HEK293 (cell line): ENCODE measurements around the gene LRRK1.

Experiments used
- CTCF ChIA-PET: fragments of 350-600 bp; formaldehyde crosslinking; extraction: SDS; loops from one replicate; lab custom pipeline; 2021; ENCODE audit warnings: antibody characterized with exemption; lab: Yijun Ruan, JAX
- POLR2A ChIA-PET: fragments of 300-600 bp; formaldehyde crosslinking; extraction: SDS; loops from one replicate; lab custom pipeline; 2020; ENCODE audit warnings: antibody characterized with exemption, inconsistent platforms; lab: Yijun Ruan, JAX
- H3K27ac ChIP-seq: fragments of 200-500 bp; sonication (Bioruptor generic); 2 replicates; pipeline ENCODE4 v1.5.1; 2014; ENCODE audit warnings: low read depth, low read length, control low read depth, inconsistent platforms; ENCODE audit errors: extremely low read depth
- H3K36me3 ChIP-seq, 2 experiments: fragments of 200-500 bp in 1 of 2; sonication (Bioruptor generic) in 1 of 2; 1 replicate in 1 of 2; 2 replicates in 1 of 2; pipeline ENCODE4 v1.5.1; 2014 to 2017; ENCODE audit warnings: inconsistent platforms in 2 of 2, low read length in 2 of 2; ENCODE audit not compliant: control insufficient read depth in 2 of 2, insufficient read depth in 1 of 2
- H3K4me1 ChIP-seq: fragments of 200-500 bp; sonication (Bioruptor generic); 2 replicates; pipeline ENCODE4 v1.5.1; 2014; ENCODE audit warnings: mild to moderate bottlenecking, low read length, inconsistent platforms; ENCODE audit not compliant: control insufficient read depth, insufficient read depth
- H3K4me3 ChIP-seq: 2 replicates; pipeline ENCODE4 v1.5.1; 2011; ENCODE audit warnings: low read depth, mild to moderate bottlenecking, control low read depth, low read length, moderate library complexity
- H3K9me3 ChIP-seq: fragments of 200-500 bp; sonication (Bioruptor generic); 2 replicates; pipeline ENCODE4 v1.5.1; 2014; ENCODE audit warnings: low read depth, low read length, inconsistent platforms; ENCODE audit not compliant: control insufficient read depth, insufficient read depth
- BCL6B ChIP-seq: fragments of 450-650 bp; formaldehyde crosslinking; IDR thresholded peaks from 2 replicates; pipeline ENCODE4 v1.5.1; 2017; ENCODE audit warnings: missing biosample characterization, missing genetic modification characterization
- INSM2 ChIP-seq: fragments of 450-650 bp; formaldehyde crosslinking; IDR thresholded peaks from 2 replicates; pipeline ENCODE4 v1.5.1; 2016; ENCODE audit warnings: missing biosample characterization, missing genetic modification characterization
- KLF16 ChIP-seq: fragments of 450-650 bp; formaldehyde crosslinking; IDR thresholded peaks from 2 replicates; pipeline ENCODE4 v1.5.1; 2017; ENCODE audit warnings: missing biosample characterization, missing genetic modification characterization
- KLF8 ChIP-seq: fragments of 450-650 bp; formaldehyde crosslinking; IDR thresholded peaks from 2 replicates; pipeline ENCODE4 v1.5.1; 2016; ENCODE audit warnings: missing biosample characterization, missing genetic modification characterization
- SALL2 ChIP-seq: fragments of 450-650 bp; formaldehyde crosslinking; IDR thresholded peaks from 2 replicates; pipeline ENCODE4 v1.5.0; 2017; ENCODE audit warnings: missing biosample characterization, mild to moderate bottlenecking, missing genetic modification characterization, borderline replicate concordance
- YY2 ChIP-seq: fragments of 450-650 bp; formaldehyde crosslinking; IDR thresholded peaks from 2 replicates; pipeline ENCODE4 v1.5.1; 2016; ENCODE audit warnings: missing biosample characterization, missing genetic modification characterization
- ZBTB1 ChIP-seq: fragments of 450-650 bp; formaldehyde crosslinking; IDR thresholded peaks from 2 replicates; pipeline ENCODE4 v1.5.1; 2016; ENCODE audit warnings: missing biosample characterization, missing genetic modification characterization
- ZBTB8A ChIP-seq: fragments of 450-650 bp; formaldehyde crosslinking; IDR thresholded peaks from 2 replicates; pipeline ENCODE4 v1.5.1; 2016; ENCODE audit warnings: missing biosample characterization, missing genetic modification characterization
- ZIC2 ChIP-seq: fragments of 450-650 bp; formaldehyde crosslinking; IDR thresholded peaks from 2 replicates; pipeline ENCODE4 v1.5.1; 2016; ENCODE audit warnings: missing biosample characterization, missing genetic modification characterization
- ZNF10 ChIP-seq: fragments of 450-650 bp; formaldehyde crosslinking; IDR thresholded peaks from 2 replicates; pipeline ENCODE4 v1.5.1; 2017; ENCODE audit warnings: missing biosample characterization, missing genetic modification characterization
- ZNF121 ChIP-seq: fragments of 450-650 bp; formaldehyde crosslinking; IDR thresholded peaks from 2 replicates; pipeline ENCODE4 v1.5.1; 2016; ENCODE audit warnings: missing biosample characterization, missing genetic modification characterization
- ZNF146 ChIP-seq: fragments of 450-650 bp; formaldehyde crosslinking; IDR thresholded peaks from 2 replicates; pipeline ENCODE4 v1.5.1; 2016; ENCODE audit warnings: missing biosample characterization, missing genetic modification characterization
- ZNF175 ChIP-seq: fragments of 450-650 bp; formaldehyde crosslinking; IDR thresholded peaks from 2 replicates; pipeline ENCODE4 v1.5.1; 2016; ENCODE audit warnings: missing biosample characterization, missing genetic modification characterization
- ZNF274 ChIP-seq, 2 experiments: fragments of 200-500 bp in 1 of 2; fragments of 450-650 bp in 1 of 2; sonication (Bioruptor generic) in 1 of 2; formaldehyde crosslinking in 1 of 2; IDR thresholded peaks; 2 replicates each; pipeline versions ENCODE4 v1.5.1 to v1.6.1; 2014 to 2016; ENCODE audit warnings: borderline replicate concordance in 1 of 2, inconsistent platforms in 1 of 2, low read length in 1 of 2, missing biosample characterization in 1 of 2, missing genetic modification characterization in 1 of 2
- ZNF324 ChIP-seq: fragments of 450-650 bp; formaldehyde crosslinking; IDR thresholded peaks from 2 replicates; pipeline ENCODE4 v1.5.1; 2016; ENCODE audit warnings: missing biosample characterization, missing genetic modification characterization
- ZNF350 ChIP-seq: fragments of 450-650 bp; formaldehyde crosslinking; IDR thresholded peaks from 2 replicates; pipeline ENCODE4 v1.5.0; 2017; ENCODE audit warnings: missing biosample characterization, mild to moderate bottlenecking, missing genetic modification characterization
- ZNF394 ChIP-seq: fragments of 450-650 bp; formaldehyde crosslinking; IDR thresholded peaks from 2 replicates; pipeline ENCODE4 v1.5.1; 2016; ENCODE audit warnings: missing biosample characterization, missing genetic modification characterization, mild to moderate bottlenecking, moderate library complexity, borderline replicate concordance
- ZNF433 ChIP-seq: fragments of 450-650 bp; formaldehyde crosslinking; IDR thresholded peaks from 2 replicates; pipeline ENCODE4 v1.5.1; 2016; ENCODE audit warnings: missing biosample characterization, missing genetic modification characterization, low read depth
- ZNF449 ChIP-seq: fragments of 450-650 bp; formaldehyde crosslinking; IDR thresholded peaks from 2 replicates; pipeline ENCODE4 v1.5.1; 2017; ENCODE audit warnings: missing biosample characterization, mild to moderate bottlenecking, missing genetic modification characterization, moderate library complexity
- ZNF48 ChIP-seq: fragments of 450-650 bp; formaldehyde crosslinking; IDR thresholded peaks from 2 replicates; pipeline ENCODE4 v1.5.1; 2016; ENCODE audit warnings: missing biosample characterization, missing genetic modification characterization
- ZNF585B ChIP-seq: fragments of 450-650 bp; formaldehyde crosslinking; IDR thresholded peaks from 2 replicates; pipeline ENCODE4 v1.5.1; 2016; ENCODE audit warnings: missing biosample characterization, missing genetic modification characterization
- ZNF600 ChIP-seq: fragments of 450-650 bp; formaldehyde crosslinking; IDR thresholded peaks from 2 replicates; pipeline ENCODE4 v1.5.1; 2016; ENCODE audit warnings: missing biosample characterization, missing genetic modification characterization
- ZNF621 ChIP-seq: fragments of 450-650 bp; formaldehyde crosslinking; IDR thresholded peaks from 2 replicates; pipeline ENCODE4 v1.5.1; 2017; ENCODE audit warnings: missing biosample characterization, missing genetic modification characterization
- ZNF626 ChIP-seq: fragments of 450-650 bp; sonication (Bioruptor Pico); formaldehyde crosslinking; IDR thresholded peaks from 2 replicates; pipeline ENCODE4 v1.5.1; 2018; ENCODE audit warnings: missing biosample characterization, missing genetic modification characterization, inconsistent platforms
- ZNF645 ChIP-seq: fragments of 450-650 bp; formaldehyde crosslinking; IDR thresholded peaks from 2 replicates; pipeline ENCODE4; 2016; ENCODE audit warnings: missing biosample characterization, missing genetic modification characterization
- ZNF670 ChIP-seq: fragments of 450-650 bp; formaldehyde crosslinking; IDR thresholded peaks from 2 replicates; pipeline ENCODE4 v1.5.1; 2016; ENCODE audit warnings: missing biosample characterization, missing genetic modification characterization, low read depth

Gene LRRK1

GRCh38 chr15:101023501-101024072, 104.4 kb downstream of the LRRK1 start:
- H3K4me3 ChIP-seq = no peak overlapping the region
- H3K4me1 ChIP-seq = no peaks in the 10 kb centered on the region
- ChIA-PET POLR2A (interaction anchor here (1.2 kb wide), 1 partner anchor 271 kb away, joined by 3 read pairs; the partner anchor contains the start of gene SNRPA1), CTCF (interaction anchor here (0.6 to 1.6 kb wide), 8 partner anchors 12 to 247 kb away, joined by 3 to 9 read pairs (median 3); no protein-coding TSS in a partner anchor)
- no peak overlapping the region for H3K27ac ChIP-seq
- TF ChIP-seq ZNF10 = no peak
- TF ChIP-seq INSM2 (tag by site-specific recombination) = no peak
- TF ChIP-seq KLF8 (tag by site-specific recombination) = no peak
- TF ChIP-seq KLF16 (tag by site-specific recombination) = no peak
- TF ChIP-seq BCL6B (tag by site-specific recombination) = no peak
- no peak for TF ChIP-seq ZNF585B (tag by site-specific recombination)
- no peak for TF ChIP-seq ZNF621 (tag by site-specific recombination)
- TF ChIP-seq ZNF433 (tag by site-specific recombination) = no peak
- no peak for TF ChIP-seq ZNF324
- no peak for TF ChIP-seq ZNF645
- no peak for TF ChIP-seq ZNF394 (tag by site-specific recombination)
- no peaks in the 10 kb centered on the region for H3K36me3 ChIP-seq
- no peaks in the 10 kb centered on the region for H3K9me3 ChIP-seq

- CTCF ChIA-PET = interaction anchor here (0.6 to 1.6 kb wide), 7 partner anchors 12 to 246 kb away, joined by 3 to 9 read pairs (median 3); no protein-coding TSS in a partner anchor
- POLR2A ChIA-PET = interaction anchor here (1.2 kb wide), 1 partner anchor 270 kb away, joined by 3 read pairs; the partner anchor contains the start of gene SNRPA1
Measured at GRCh38 chr15:101024073-101024695, 105.0 kb downstream of the LRRK1 start.

GRCh38 chr15:101024706-101025500, 105.7 kb downstream of the LRRK1 start:
- Histone ChIP-seq H3K36me3 (no peaks in the 10 kb centered on the region), H3K4me1 (no peaks in the 10 kb centered on the region), H3K27ac (no peak overlapping the region), H3K4me3 (no peak overlapping the region), H3K9me3 (no peaks in the 10 kb centered on the region)
- CTCF ChIA-PET = no interaction called here
- POLR2A ChIA-PET = no interaction called here
- TF ChIP-seq SALL2 (tag by site-specific recombination) (no peak), YY2 (tag by site-specific recombination) (no peak), ZNF626 (no peak), ZNF48 (tag by site-specific recombination) (no peak), ZNF449 (tag by site-specific recombination) (no peak), ZNF146 (no peak), ZBTB8A (tag by site-specific recombination) (no peak), ZNF350 (tag by site-specific recombination) (no peak), ZNF274 (IDR thresholded peaks at IDR 0.05; ENCODE audit: low read length) (no peak), ZNF274 (tag by site-specific recombination; IDR thresholded peaks at IDR 0.05; ENCODE audit: borderline replicate concordance) (no peak), ZNF121 (no peak), ZBTB1 (tag by site-specific recombination) (no peak), ZNF600 (tag by site-specific recombination) (no peak)

More at GRCh38 chr15:101024073-101024695, 105.0 kb downstream of the LRRK1 start:
- H3K9me3 ChIP-seq = no peaks in the 10 kb centered on the region
- no peak for TF ChIP-seq ZNF670 (tag by site-specific recombination)
- TF ChIP-seq ZIC2 (tag by site-specific recombination) = peak; percentile 64; the same call in 1 of the 2 replicates
- no peak for TF ChIP-seq ZNF175 (tag by site-specific recombination)
- TF ChIP-seq, all 188 proteins: peak for 1
- H3K4me1 ChIP-seq = no peaks in the 10 kb centered on the region
- H3K4me3 ChIP-seq = no peak overlapping the region
- H3K36me3 ChIP-seq = no peaks in the 10 kb centered on the region
- H3K27ac ChIP-seq = no peak overlapping the region
